NCI-H460 (cell line): ENCODE results near the gene PLSCR5. TPM values are rescaled to one million over a fixed set of nuclear protein-coding genes. Genes with fewer than 3 reads are reported as not detected.
A peak's percentile ranks its signal among the peaks of the same experiment; 100 is the strongest.

Experiments
- DNase-seq: peaks from one replicate; pipeline ENCODE4 v3.0.0-alpha.2; 2016; ENCODE audit warnings: low read depth; ENCODE audit errors: extremely low read depth
- total RNA-seq: library from RNA; depleted of rRNA; stranded (reverse); fragments of >200 nt; shearing (Covaris generic); gene quantifications from 2 replicates; pipeline ENCODE4 v1.2.3, GENCODE V29; 2014

Gene PLSCR5
- total RNA-seq, 1 experiment from 2014 or later, result not detected

DNA sequence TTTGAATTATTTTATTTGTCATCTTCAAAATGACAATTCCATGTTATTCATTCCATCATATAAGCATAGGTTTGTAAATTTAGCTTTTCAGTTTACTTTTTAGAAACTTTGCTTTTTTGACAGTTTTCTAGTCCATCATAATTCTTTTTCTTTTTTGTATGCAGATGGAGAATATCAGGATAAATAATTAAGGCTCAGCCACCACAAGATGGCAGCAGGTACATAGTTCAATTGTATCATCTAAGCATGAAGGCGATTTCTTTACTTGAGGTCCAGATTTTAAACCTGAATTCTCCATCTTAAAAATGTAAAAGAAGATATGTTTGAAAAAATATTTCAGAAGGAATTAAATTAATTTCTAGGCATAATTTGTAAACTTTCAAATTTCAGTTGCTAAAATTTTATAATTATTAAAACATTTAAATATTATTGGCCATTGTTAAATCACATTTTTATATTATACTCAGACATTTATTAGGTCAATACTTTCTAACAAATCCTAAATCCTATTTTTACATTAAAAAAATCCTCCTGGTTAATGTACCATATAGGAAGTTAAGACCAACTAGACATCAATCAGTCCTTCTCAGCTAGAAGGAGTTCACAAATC lies 15.1 kb downstream of the PLSCR5 start:
- DNase-seq, result peak; percentile 43

DNA sequence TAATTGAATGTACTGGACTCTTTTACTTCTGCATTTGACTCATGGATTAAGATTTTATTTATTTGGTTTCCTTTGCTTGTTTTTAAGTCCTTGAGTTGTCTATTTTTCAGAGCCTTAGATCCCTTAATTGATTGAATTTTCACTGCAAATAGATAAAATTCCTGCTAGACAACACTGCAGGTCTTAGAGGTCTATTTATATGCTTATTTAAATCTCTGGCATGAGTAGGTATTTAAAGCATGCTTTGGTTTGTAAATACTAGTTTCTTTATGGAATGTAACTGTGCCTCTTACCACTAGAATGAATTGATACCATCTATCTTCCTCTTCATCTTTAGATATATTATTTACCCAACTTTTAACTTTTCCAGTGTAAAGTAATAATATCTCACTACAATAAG lies 20.0 kb downstream of the PLSCR5 start:
- no peak for DNase-seq

DNA sequence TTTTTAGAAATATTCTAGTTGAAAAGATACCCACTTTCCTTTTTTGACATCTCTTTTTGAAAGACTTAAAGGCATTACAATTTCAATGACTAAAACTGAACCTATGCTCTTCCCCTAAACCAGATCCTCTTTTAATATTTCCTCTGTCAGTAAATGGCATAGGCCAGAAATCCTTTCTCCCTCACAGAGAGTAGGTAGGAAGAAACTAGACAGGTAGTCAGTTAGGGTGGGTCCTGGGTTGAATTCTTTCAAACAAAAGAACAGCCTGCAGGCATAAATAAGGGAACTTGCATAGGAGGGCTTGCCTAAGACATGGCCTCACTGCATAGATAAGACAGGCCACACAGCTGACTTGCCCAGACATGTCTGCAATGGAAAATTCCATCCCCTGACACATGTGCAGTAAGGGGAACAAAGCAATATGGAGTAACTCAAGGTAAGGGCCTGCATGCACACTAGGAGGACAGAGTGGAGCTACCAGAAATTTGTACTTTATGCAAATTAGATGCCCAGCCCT lies 23.1 kb downstream of the PLSCR5 start:
- no peak for DNase-seq

DNA sequence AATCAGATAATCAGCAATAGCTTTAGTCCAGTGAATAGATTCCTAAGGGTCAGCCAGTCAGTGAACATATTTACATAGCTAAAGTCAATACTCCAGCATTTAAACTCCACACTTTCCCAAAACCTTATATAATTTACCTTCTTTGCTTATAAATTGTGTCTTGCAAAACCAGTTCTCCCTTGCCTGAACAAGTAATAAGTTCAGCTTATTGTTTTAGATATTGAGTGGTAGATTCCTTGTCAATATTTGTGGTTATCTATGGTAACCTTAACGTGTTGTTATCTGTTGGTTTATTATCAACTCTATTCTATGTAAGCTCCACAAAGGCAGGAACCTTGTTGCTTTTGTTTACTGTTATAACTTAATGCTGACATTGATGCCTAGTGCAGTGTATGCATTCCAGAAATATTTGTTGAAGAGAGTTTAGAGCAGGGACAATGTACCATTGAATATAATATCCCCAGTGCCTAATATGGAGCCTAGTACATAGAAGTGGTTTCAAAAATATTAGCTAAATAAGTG lies 24.0 kb downstream of the PLSCR5 start:
- no peak for DNase-seq

DNA sequence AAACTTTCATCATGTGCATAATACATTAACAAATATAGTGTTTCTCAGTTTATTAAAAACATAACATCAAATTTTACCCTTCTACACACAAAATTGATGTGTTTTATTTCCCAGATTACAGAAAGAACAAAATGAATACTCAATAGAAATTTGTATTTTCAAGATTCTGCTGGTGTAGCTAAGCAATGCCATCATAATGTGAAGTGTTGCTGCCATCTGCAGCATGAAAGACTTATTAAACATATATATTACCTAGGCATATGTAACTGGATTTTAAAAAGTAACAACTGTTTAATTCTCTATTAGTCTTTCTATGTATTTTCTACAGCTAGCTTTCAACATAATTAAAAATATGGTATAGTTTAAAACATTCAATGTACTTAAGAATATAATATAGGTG lies 27.5 kb downstream of the PLSCR5 start:
- DNase-seq, result peak; percentile 39

DNA sequence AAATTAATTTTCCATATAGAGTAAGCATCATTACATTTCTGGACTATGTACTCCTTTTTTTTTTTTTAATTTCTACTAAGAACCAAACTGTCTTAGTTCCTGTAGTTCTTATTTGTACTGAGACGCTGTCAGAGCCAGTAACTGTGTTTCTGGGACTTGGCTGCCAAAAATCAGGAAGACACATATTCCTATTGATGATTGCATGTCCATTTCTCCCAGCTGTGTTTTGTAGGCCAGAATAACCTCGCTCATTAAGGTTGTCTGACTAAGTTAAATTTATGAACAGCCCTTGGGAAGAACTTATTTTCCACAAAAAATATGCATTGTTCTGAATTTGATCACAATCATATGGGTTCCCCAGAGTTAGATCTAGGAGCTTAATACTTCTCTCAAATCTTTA lies 29.5 kb downstream of the PLSCR5 start:
- no peak for DNase-seq

DNA sequence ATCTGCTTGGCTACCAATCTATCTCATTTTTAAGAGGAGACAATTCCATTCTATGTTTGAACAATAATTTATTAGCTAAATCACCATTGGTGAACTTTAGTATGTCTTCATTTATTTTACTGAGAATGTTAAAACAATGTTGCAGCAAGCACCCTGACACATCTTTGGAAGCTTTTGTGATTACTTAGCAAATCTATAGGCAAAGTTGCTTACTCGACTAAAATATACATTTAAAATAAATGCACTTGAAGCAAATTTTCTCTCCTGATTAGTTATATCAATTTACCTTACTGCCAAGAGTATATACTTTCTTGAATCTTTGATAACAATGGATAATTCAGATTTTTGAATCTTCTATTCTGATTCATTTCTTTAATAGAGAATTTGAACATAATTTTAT lies 31.0 kb downstream of the PLSCR5 start:
- no peak for DNase-seq

DNA sequence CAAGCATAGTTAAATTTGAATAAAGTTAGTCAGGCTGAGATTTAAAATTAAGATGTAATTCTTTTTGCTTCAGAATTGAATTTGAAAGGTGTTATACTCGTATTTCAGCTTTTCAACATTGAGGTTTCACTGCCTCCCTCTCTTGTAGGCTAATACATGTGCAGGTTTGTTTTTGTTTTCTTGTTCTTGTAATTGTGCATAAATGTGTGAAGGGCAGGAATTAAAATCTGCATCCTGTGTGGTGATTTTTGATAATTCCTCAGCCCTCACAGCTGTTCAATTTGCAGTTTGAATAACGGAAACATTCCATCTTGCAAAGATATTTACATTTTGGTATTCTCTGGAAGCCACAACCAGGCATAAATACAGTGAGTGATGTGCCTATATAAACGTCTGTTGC lies 35.8 kb downstream of the PLSCR5 start:
- DNase-seq, result no peak

DNA sequence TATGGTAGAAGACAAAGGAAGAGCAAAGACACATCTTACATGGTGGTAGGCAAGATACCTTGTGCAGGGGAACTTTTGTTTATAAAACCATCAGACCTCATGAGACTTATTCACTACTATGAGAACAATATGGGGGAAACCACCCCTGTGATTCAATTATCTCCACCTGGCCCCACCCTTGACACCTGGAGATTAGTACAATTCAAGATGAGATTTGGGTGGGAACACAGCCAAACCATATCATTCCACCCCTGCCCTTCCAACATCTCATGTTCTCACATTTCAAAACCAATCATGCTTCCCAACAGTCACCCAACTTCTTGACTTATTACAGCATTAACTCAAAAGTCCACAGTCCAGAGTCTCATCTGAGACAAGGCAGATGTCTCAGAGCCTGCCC lies 39.0 kb downstream of the PLSCR5 start:
- DNase-seq, result no peak

DNA sequence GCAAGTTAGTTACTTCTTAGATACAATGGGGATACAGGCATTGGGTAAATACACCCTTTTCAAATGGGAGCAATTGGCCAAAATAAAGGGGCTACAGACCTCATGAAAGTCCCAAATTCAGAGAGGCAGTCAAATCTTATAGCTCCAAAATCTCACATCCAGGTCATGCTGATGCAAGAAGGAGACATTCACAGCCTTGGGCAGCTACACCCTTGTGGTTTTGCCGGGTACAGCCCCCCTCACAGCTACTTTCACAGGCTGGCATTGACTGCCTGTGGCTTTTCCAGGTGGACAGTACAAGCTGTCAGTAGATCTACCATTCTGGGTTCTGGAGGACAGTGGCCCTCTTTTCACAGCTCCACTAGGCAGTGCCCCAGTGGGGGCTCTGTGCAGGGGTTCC lies 43.3 kb downstream of the PLSCR5 start:
- no peak for DNase-seq

DNA sequence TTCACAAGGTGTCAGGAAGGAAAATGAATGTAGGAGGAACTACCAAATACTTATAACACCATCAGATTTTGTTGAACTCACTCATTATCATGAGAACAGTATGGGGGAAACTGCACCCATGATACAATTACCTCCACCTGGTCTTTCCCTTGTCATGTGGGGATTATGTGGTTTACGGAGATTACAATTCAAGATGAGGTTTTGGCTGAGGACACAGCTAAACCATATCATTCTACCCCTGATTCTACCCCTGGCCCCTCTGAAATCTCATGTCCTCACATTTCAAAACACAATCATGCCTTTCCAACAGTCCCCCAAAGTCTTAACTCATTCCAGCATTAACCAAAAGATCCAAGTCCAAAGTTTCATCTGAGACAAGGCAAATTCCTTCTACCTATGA lies 43.7 kb downstream of the PLSCR5 start:
- DNase-seq, result no peak

DNA sequence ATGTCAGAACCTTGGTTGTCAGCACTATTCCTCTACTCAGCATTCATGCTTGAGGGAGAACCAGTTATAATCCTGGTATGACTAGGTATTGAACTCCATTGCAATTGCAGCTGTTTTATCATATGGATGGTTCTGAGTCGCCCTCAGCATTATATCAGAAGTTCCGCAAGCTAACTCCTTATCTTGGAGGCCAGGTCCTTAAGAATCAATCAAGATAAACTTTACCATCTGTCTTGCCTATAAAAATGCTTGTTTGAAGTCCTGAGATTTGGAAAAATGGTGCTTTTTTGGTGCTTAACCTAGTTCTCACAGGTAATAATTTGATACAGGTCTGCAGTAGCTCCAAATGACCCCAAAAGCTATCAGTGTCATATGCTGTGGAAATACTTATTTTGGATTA lies 44.5 kb downstream of the PLSCR5 start:
- no peak for DNase-seq

DNA sequence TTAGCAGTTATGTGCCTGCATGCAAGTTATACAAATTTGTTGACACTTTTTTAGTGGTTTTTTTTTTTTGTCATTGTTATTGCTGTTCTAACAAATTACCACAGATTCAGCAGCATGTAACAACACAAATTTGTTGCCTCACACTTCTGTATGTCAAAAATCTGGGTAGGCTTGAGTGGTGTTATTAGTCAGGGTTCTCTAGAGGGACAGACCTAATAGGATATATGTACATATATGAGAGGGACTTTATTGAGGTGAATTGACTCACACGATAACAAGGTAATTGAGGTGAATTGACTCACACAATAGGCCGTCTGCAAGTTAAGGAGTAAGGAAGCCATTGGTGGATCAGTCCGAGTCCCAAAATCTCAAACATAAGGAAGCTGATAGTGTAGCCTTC lies 45.8 kb downstream of the PLSCR5 start:
- DNase-seq, result no peak

DNA sequence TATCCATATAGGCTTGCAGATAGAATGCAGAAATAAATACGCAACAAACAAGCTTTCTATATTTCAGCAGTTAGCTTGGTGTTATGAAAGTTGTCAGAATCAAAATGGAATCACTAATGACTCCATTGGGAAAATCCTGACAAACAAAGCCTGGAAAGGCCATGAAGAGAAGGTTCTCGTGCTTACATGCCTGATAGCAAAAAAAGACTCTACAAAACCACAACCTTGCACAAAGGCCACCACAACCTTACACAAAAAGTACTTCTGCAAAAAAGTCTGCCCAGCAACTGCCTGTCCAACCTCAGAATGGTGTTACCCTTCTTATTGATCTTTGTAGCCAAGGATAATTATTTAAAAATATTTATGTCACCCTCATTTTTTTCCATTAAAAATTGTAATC lies 46.4 kb downstream of the PLSCR5 start:
- no peak for DNase-seq

DNA sequence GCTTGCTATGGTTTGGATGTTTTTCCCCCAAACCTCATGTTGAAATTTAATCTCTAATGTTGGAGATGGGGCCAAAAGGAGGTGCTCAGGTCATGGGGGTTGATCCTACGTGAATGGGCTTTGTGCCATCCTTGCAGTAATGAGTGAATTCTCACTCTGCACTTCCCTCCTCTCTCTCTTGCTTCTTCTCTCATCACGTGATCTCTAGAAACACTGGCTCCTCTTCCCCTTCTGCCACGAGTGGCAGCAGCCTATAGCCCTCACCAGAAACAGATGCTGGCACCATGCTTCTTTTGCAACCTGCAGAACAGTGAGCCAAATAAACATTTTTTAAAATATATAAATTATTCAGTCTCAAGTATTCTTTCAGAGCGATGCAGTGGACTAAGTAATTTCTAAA lies 47.4 kb downstream of the PLSCR5 start:
- DNase-seq, result no peak

DNA sequence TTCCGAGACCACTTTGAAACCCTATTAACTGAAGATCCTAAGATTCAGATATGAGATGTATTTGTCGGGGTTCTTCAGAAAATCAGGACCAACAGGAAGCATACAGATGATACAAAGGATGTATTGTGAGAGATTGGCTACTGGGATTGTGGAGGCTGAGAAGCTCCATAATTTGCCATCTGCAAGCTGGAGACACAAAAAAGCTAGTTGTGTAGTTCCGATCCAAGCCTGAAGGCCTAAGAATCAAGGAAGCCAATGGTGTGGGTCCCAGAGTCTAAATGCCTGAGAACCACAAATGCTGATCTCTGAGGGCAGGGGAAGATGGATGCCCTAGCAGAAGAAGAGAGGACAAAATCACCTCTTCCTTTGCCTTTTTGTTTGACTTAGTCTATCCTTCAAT lies 49.8 kb downstream of the PLSCR5 start:
- no peak for DNase-seq

DNA sequence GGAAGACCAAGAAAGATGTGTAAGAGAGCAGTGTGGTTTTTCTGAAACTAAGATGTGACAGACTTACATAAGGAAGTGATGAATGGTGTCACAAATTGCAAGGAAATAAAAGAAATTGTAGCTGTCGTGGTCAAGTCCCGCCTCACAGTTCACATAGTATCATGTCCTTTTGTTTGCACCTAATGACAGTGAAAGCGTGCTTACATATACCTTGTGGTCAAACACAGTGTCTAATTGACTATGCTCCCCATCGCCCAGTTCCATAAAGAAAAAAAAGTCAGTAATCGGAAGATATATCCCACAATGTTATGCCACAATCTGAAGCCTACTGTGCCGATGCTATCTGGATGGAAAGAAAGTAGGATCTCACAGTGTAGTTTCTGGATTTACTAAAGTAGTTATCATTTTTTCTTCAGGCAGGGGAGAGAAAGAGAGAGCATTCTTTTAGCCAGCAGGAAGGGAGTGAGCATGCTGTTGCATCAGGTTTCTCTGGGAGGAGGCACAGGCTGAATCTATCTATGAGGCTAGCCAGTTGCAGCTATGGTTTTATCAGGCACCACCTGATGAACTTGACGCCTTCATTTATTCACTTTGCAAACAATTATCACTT lies 50.9 kb downstream of the PLSCR5 start:
- DNase-seq, result no peak

DNA sequence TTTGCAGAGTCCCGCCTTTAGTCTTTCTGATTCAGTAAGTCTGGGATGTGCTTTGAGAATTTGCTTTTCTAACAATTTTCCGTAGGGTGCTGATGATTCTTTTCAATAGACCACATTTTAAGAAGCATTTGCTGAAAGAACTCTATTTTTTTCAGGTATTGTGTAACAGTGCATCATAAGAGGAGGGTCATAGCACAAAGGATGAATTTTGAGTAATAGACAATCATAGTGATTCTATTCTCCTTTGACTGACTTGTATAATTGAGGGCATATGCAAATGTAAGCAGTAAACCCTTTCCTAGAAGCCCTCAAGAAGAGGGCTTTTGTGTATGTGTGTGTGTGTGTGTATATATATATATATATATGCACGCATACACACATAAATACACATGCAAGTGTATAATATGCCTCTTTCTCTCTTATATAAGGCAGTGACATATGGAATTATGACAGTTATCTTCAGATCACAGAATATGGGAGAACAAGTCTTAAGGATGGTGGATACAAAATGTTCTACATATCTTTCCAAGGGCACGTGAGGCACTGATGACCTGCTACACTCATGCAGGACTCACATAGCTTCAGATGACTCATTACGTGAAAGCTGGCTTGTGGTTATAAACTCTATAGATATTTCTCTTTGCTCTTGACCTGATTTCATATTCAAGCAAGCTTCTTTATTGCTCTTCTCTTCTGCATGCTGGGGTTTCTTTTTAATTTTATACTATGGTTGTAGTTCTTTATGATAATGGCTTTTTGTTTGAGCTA lies 54.2 kb downstream of the PLSCR5 start:
- DNase-seq, result no peak

DNA sequence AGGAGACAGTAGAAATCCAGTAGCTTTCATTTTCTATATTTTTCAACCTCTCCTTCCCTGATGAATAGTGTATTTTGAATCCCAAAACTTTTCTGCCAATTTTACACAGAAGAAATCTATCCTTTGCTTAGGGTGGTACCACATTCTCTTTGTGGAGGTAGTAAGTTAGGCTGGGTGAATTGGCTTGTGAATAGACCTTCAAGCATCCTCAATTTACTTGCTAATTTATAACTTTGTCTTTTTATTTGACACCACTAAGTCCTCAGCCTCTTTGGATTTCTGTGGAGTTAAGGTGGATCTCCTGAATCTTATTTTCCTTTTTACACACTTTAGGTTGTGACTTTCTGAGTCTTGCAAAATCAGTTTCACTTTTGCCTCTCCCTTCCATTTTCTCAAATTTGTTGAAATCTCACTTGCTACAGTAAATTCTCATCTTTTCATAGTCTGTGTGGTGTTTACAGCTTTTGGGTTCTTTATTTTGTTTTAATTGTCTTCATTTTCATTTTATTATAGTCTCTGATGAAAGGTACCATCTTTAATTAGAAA lies 55.0 kb downstream of the PLSCR5 start:
- no peak for DNase-seq

DNA sequence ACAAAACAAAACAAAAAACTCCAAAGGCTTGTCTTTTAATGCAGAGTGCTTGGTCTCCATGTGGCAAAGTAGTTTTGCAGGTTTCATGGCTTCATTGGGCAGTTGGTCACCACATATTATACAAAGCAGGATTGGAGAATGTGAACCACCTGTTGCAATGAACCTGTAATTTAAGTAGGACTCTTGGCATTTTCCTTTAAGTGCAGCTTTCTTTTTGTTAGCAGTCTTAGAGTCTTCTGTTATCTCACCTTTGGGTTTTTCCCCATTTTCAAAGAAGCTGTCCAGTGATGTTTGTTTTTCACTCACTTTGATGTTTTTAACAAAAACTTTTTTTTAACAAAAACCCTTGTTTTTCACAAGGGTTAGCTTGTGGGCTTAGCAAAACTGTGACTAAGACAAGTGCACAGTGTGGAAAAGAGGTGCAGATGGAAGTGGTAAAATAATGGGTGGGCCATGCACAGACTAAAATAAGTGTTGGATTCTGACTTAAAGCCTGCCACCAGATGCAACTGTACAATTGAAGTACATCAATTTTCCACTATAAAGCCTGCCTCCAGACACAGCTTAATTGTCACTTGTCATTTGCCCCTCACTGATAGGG lies 57.8 kb downstream of the PLSCR5 start:
- no peak for DNase-seq

DNA sequence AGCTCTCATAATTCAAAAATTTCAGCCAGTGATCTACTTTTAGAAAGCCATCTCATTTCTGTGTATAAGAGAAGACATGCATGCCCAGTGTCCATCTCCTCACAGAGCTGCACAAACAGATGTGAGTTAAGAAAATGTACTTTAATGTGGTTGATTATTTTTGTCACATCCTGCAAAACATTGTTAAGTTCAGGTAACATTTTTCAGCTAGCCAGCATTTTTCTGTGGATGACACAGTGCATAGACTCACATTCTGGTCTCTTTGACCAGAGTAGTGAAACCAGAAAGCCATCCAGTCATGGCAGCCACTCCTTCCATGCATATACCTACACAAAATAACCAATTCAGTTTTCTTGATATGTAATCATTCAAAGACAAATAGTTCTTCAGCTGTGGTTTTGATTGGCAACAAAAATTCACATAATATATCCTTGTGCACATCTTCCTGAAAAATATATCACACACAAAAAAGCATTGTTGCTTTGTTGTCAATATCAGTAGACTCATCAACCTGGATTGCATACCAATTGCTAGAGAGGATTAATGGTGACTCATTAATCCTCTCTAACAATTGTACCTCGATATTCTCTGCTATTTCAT lies 58.7 kb downstream of the PLSCR5 start:
- no peak for DNase-seq
